Neural progenitor cell (in vitro differentiated cells): ENCODE data around the gene DNAJC22.

Source experiments
- EZH2 ChIP-seq: fragments of 200-600 bp; sonication (generic); IDR thresholded peaks from 2 replicates; pipeline ENCODE4 v1.6.1; 2017; ENCODE audit warnings: antibody characterized with exemption, mild to moderate bottlenecking, moderate library complexity
- EZH2phosphoT487 ChIP-seq: fragments of 200-600 bp; sonication (generic); IDR thresholded peaks from 2 replicates; pipeline ENCODE4 v1.6.1; 2017; ENCODE audit warnings: antibody characterized with exemption
- TF ChIP-seq, protein P1 (sequence below): fragments of 200-600 bp; sonication (generic); IDR thresholded peaks from 2 replicates; pipeline ENCODE4 v1.5.1; 2017; ENCODE audit warnings: antibody characterized with exemption, mild to moderate bottlenecking

- TF ChIP-seq, protein P1, sequence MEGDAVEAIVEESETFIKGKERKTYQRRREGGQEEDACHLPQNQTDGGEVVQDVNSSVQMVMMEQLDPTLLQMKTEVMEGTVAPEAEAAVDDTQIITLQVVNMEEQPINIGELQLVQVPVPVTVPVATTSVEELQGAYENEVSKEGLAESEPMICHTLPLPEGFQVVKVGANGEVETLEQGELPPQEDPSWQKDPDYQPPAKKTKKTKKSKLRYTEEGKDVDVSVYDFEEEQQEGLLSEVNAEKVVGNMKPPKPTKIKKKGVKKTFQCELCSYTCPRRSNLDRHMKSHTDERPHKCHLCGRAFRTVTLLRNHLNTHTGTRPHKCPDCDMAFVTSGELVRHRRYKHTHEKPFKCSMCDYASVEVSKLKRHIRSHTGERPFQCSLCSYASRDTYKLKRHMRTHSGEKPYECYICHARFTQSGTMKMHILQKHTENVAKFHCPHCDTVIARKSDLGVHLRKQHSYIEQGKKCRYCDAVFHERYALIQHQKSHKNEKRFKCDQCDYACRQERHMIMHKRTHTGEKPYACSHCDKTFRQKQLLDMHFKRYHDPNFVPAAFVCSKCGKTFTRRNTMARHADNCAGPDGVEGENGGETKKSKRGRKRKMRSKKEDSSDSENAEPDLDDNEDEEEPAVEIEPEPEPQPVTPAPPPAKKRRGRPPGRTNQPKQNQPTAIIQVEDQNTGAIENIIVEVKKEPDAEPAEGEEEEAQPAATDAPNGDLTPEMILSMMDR: no peak
- TF ChIP-seq EZH2 (no peak), EZH2phosphoT487 (no peak)
Measured at GRCh38 chr12:49340971-49341776, 5.5 kb upstream of the DNAJC22 start.
